C1 segment of cervical spinal cord (tissue), 14 donors: ENCODE measurements around the gene LRRC26.

ENCODE experiments used
- DNase-seq, 14 donors: peaks; one replicate each; lab custom pipeline; 2025; lab: John Stamatoyannopoulos, UW

LRRC26 gene

GRCh38 chr9:137184881-137185660 lies 15.2 kb upstream of the LRRC26 start:
- DNase-seq = no peak

GRCh38 chr9:137183980-137184595 lies 14.2 kb upstream of the LRRC26 start:
- DNase-seq = no peak

GRCh38 chr9:137182836-137183235 lies 13.0 kb upstream of the LRRC26 start:
- DNase-seq = no peak

- DNase-seq = no peak
Measured at GRCh38 chr9:137181680-137182079, 11.8 kb upstream of the LRRC26 start.

- no peak for DNase-seq
Measured at GRCh38 chr9:137180491-137180890, 10.6 kb upstream of the LRRC26 start.

- no peak for DNase-seq
Measured at GRCh38 chr9:137179761-137180160, 9.9 kb upstream of the LRRC26 start.

- no peak for DNase-seq
Measured at GRCh38 chr9:137178939-137179630, 9.2 kb upstream of the LRRC26 start.

GRCh38 chr9:137178201-137178938 lies 8.5 kb upstream of the LRRC26 start:
- no peak for DNase-seq

GRCh38 chr9:137176302-137177182 lies 6.7 kb upstream of the LRRC26 start:
- peak in 1 of 14 donors; percentile 66 for DNase-seq

- DNase-seq = no peak
Measured at GRCh38 chr9:137175345-137175961, 5.6 kb upstream of the LRRC26 start.

GRCh38 chr9:137174722-137175293 lies 5.0 kb upstream of the LRRC26 start:
- peak in 1 of 14 donors; percentile 71 for DNase-seq

- no peak for DNase-seq
Measured at GRCh38 chr9:137173796-137174664, 4.2 kb upstream of the LRRC26 start.

- DNase-seq = peak in 1 of 14 donors; percentile 42
Measured at GRCh38 chr9:137172901-137173795, 3.3 kb upstream of the LRRC26 start.

- no peak for DNase-seq
Measured at GRCh38 chr9:137171149-137171900, 1.5 kb upstream of the LRRC26 start.

- DNase-seq = no peak
Measured at GRCh38 chr9:137170486-137171148, 766 bp upstream of the LRRC26 start.
